ENCODE measurements around the gene SUFU. TPM values are rescaled to one million over a fixed set of nuclear protein-coding genes. Genes with fewer than 3 reads are reported as not detected.

The SUFU gene
- total and polyA plus RNA-seq, 2 of the 13 experiments (the other 11 are each of a cell fraction or from before 2014, with no cell fraction given): 2.9 to 5.5 TPM

DNA sequence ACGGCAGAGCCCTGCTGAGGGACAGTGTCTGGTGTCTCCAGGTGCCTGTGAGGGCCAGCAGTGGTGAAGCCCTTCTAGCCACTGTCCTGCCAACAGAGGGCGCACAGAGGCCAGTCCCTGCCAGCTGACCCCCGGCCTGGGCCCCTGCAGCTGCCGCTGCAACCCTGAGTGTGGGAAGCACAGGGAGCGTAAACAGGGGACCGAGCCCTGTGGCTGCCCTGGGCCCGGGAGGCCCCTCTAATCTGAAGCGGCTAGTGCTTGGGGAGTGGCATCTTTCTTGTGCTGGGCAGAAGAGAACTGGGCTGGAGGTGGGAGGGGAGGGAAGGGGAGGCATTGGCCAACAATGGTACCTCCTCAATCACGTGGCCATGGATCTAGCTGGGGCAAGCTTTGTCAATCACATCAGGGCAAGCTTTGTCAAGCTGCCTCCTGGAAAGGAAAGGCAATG lies 175.1 kb downstream of the SUFU start (continued):
- TF ChIP-seq ZNF644 (CRISPR knock-in tag; IDR thresholded peaks at IDR 0.05; ENCODE audit: low read depth) (peak; percentile 28; the same call in 1 of the 2 replicates), PCBP1 (IDR thresholded peaks at IDR 0.05; ENCODE audit: borderline replicate concordance, low read depth, low read length) (0 out of 2 replicates have a peak, but pooled peaks have one; percentile 60), ZMYM3 (CRISPR knock-in tag; IDR thresholded peaks at IDR 0.05) (peak; percentile 54), ZNF317 (CRISPR knock-in tag; IDR thresholded peaks at IDR 0.05) (peak; percentile 61; the same call in 1 of the 2 replicates), ZFP36L2 (CRISPR knock-in tag; IDR thresholded peaks at IDR 0.05) (no peak), ZNF510 (CRISPR knock-in tag; IDR thresholded peaks at IDR 0.05; ENCODE audit: low read depth) (0 out of 2 replicates have a peak, but pooled peaks have one; percentile 47), ZNF292 (CRISPR knock-in tag; IDR thresholded peaks at IDR 0.05; ENCODE audit: borderline replicate concordance, low read depth) (peak; percentile 84), SMC3 (IDR thresholded peaks at IDR 0.05; ENCODE audit: low read length) (peak; percentile 23; the same call in 1 of the 2 replicates), KMT2A (CRISPR knock-in tag; IDR thresholded peaks at IDR 0.05) (peak; percentile 48; the same call in 1 of the 2 replicates), SALL1 (CRISPR knock-in tag; IDR thresholded peaks at IDR 0.05) (peak; percentile 81), ZMYM4 (CRISPR knock-in tag; IDR thresholded peaks at IDR 0.05) (peak; percentile 78), KLF6 (CRISPR knock-in tag; IDR thresholded peaks at IDR 0.05) (0 out of 2 replicates have a peak, but pooled peaks have one; percentile 33)
- TF ChIP-seq, protein P1, sequence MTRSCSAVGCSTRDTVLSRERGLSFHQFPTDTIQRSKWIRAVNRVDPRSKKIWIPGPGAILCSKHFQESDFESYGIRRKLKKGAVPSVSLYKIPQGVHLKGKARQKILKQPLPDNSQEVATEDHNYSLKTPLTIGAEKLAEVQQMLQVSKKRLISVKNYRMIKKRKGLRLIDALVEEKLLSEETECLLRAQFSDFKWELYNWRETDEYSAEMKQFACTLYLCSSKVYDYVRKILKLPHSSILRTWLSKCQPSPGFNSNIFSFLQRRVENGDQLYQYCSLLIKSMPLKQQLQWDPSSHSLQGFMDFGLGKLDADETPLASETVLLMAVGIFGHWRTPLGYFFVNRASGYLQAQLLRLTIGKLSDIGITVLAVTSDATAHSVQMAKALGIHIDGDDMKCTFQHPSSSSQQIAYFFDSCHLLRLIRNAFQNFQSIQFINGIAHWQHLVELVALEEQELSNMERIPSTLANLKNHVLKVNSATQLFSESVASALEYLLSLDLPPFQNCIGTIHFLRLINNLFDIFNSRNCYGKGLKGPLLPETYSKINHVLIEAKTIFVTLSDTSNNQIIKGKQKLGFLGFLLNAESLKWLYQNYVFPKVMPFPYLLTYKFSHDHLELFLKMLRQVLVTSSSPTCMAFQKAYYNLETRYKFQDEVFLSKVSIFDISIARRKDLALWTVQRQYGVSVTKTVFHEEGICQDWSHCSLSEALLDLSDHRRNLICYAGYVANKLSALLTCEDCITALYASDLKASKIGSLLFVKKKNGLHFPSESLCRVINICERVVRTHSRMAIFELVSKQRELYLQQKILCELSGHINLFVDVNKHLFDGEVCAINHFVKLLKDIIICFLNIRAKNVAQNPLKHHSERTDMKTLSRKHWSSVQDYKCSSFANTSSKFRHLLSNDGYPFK (CRISPR knock-in tag; IDR thresholded peaks at IDR 0.05; ENCODE audit: borderline replicate concordance): peak; percentile 63; the same call in 1 of the 2 replicates
- TF ChIP-seq, protein P2, sequence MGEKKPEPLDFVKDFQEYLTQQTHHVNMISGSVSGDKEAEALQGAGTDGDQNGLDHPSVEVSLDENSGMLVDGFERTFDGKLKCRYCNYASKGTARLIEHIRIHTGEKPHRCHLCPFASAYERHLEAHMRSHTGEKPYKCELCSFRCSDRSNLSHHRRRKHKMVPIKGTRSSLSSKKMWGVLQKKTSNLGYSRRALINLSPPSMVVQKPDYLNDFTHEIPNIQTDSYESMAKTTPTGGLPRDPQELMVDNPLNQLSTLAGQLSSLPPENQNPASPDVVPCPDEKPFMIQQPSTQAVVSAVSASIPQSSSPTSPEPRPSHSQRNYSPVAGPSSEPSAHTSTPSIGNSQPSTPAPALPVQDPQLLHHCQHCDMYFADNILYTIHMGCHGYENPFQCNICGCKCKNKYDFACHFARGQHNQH (CRISPR knock-in tag; IDR thresholded peaks at IDR 0.05): 0 out of 2 replicates have a peak, but pooled peaks have one; percentile 13
- TF ChIP-seq, protein P3, sequence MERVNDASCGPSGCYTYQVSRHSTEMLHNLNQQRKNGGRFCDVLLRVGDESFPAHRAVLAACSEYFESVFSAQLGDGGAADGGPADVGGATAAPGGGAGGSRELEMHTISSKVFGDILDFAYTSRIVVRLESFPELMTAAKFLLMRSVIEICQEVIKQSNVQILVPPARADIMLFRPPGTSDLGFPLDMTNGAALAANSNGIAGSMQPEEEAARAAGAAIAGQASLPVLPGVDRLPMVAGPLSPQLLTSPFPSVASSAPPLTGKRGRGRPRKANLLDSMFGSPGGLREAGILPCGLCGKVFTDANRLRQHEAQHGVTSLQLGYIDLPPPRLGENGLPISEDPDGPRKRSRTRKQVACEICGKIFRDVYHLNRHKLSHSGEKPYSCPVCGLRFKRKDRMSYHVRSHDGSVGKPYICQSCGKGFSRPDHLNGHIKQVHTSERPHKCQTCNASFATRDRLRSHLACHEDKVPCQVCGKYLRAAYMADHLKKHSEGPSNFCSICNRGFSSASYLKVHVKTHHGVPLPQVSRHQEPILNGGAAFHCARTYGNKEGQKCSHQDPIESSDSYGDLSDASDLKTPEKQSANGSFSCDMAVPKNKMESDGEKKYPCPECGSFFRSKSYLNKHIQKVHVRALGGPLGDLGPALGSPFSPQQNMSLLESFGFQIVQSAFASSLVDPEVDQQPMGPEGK (CRISPR knock-in tag; IDR thresholded peaks at IDR 0.05): peak; percentile 80
- TF ChIP-seq, protein P4, sequence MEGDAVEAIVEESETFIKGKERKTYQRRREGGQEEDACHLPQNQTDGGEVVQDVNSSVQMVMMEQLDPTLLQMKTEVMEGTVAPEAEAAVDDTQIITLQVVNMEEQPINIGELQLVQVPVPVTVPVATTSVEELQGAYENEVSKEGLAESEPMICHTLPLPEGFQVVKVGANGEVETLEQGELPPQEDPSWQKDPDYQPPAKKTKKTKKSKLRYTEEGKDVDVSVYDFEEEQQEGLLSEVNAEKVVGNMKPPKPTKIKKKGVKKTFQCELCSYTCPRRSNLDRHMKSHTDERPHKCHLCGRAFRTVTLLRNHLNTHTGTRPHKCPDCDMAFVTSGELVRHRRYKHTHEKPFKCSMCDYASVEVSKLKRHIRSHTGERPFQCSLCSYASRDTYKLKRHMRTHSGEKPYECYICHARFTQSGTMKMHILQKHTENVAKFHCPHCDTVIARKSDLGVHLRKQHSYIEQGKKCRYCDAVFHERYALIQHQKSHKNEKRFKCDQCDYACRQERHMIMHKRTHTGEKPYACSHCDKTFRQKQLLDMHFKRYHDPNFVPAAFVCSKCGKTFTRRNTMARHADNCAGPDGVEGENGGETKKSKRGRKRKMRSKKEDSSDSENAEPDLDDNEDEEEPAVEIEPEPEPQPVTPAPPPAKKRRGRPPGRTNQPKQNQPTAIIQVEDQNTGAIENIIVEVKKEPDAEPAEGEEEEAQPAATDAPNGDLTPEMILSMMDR (CRISPR knock-in tag; IDR thresholded peaks at IDR 0.05): peak; percentile 96
- TF ChIP-seq, protein P5, sequence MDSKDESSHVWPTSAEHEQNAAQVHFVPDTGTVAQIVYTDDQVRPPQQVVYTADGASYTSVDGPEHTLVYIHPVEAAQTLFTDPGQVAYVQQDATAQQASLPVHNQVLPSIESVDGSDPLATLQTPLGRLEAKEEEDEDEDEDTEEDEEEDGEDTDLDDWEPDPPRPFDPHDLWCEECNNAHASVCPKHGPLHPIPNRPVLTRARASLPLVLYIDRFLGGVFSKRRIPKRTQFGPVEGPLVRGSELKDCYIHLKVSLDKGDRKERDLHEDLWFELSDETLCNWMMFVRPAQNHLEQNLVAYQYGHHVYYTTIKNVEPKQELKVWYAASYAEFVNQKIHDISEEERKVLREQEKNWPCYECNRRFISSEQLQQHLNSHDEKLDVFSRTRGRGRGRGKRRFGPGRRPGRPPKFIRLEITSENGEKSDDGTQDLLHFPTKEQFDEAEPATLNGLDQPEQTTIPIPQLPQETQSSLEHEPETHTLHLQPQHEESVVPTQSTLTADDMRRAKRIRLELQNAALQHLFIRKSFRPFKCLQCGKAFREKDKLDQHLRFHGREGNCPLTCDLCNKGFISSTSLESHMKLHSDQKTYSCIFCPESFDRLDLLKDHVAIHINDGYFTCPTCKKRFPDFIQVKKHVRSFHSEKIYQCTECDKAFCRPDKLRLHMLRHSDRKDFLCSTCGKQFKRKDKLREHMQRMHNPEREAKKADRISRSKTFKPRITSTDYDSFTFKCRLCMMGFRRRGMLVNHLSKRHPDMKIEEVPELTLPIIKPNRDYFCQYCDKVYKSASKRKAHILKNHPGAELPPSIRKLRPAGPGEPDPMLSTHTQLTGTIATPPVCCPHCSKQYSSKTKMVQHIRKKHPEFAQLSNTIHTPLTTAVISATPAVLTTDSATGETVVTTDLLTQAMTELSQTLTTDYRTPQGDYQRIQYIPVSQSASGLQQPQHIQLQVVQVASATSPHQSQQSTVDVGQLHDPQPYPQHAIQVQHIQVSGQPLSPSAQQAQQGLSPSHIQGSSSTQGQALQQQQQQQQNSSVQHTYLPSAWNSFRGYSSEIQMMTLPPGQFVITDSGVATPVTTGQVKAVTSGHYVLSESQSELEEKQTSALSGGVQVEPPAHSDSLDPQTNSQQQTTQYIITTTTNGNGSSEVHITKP (CRISPR knock-in tag; IDR thresholded peaks at IDR 0.05; ENCODE audit: low read depth): peak; percentile 59; the same call in 1 of the 2 replicates

Data from HepG2 (cell line).